SK-N-SH (cell line): ENCODE data around the gene ZNF786. TPM values are rescaled to one million over a fixed set of nuclear protein-coding genes. Genes with fewer than 3 reads are reported as not detected.

ENCODE experiments used
- CTCF ChIA-PET: fragments of 300-600, 350-600 bp; formaldehyde crosslinking; extraction: SDS; loops from one replicate; lab custom pipeline; 2021; lab: Yijun Ruan, JAX
- POLR2A ChIA-PET: fragments of 350-600 bp; sonication (Branson Sonifier 250); formaldehyde crosslinking; extraction: SDS; loops from one replicate; lab custom pipeline; 2020; ENCODE audit warnings: antibody characterized with exemption, inconsistent platforms; lab: Yijun Ruan, JAX
- DNase-seq: peaks from one replicate; pipeline ENCODE4 v3.0.0; 2012
- H2AFZ ChIP-seq: fragments of 200-600 bp; sonication (generic); 2 replicates; pipeline ENCODE4 v1.8.1; 2016; ENCODE audit warnings: antibody characterized with exemption, mild to moderate bottlenecking, low read depth
- H3F3A ChIP-seq: fragments of 200-600 bp; sonication (generic); replicated peaks from 2 replicates; pipeline ENCODE3; 2016; ENCODE audit warnings: antibody characterized with exemption, mild to moderate bottlenecking; ENCODE audit not compliant: insufficient read depth
- H3K27ac ChIP-seq, 2 experiments: fragments of 200-500 bp in 1 of 2; fragments of 200-600 bp in 1 of 2; sonication (Bioruptor generic) in 1 of 2; sonication (generic), shearing (Covaris generic) in 1 of 2; 2 replicates each; pipeline versions ENCODE4 v1.5.1 to v1.6.1; 2014 to 2016; ENCODE audit warnings: low read depth in 2 of 2, inconsistent platforms in 1 of 2, low read length in 1 of 2, mild to moderate bottlenecking in 1 of 2, mixed read lengths in 1 of 2
- H3K27me3 ChIP-seq: fragments of 200-600 bp; sonication (generic), shearing (Covaris generic); 2 replicates; pipeline ENCODE4 v1.6.1; 2016; ENCODE audit warnings: mixed run types; ENCODE audit not compliant: insufficient read depth
- H3K36me3 ChIP-seq, 2 experiments: fragments of 200-500 bp in 1 of 2; fragments of 200-600 bp in 1 of 2; sonication (Bioruptor generic) in 1 of 2; sonication (generic) in 1 of 2; replicated peaks in 1 of 2; 2 replicates each; pipeline versions ENCODE3 to v1.5.1; 2014 to 2016; ENCODE audit warnings: low read length in 1 of 2, mild to moderate bottlenecking in 1 of 2; ENCODE audit not compliant: insufficient read depth in 2 of 2, control insufficient read depth in 1 of 2
- H3K4me1 ChIP-seq, 2 experiments: fragments of 200-500 bp in 1 of 2; fragments of 200-600 bp in 1 of 2; sonication (Bioruptor generic) in 1 of 2; sonication (generic), shearing (Covaris generic) in 1 of 2; 2 replicates each; pipeline versions ENCODE4 v1.5.1 to v1.6.1; 2014 to 2016; ENCODE audit warnings: low read depth in 1 of 2, low read length in 1 of 2, mixed run types in 1 of 2; ENCODE audit not compliant: insufficient read depth in 2 of 2, control insufficient read depth in 1 of 2
- H3K4me2 ChIP-seq: fragments of 200-600 bp; sonication (generic), shearing (Covaris generic); 2 replicates; pipeline ENCODE4 v1.6.1; 2017; ENCODE audit warnings: mixed run types
- H3K4me3 ChIP-seq, 2 experiments: fragments of 200-500 bp in 1 of 2; fragments of 200-600 bp in 1 of 2; sonication (Bioruptor generic) in 1 of 2; sonication (generic), shearing (Covaris generic) in 1 of 2; 2 replicates each; pipeline versions ENCODE4 v1.5.1 to v1.8.1; 2014 to 2016; ENCODE audit warnings: low read depth in 2 of 2, inconsistent platforms in 1 of 2, low read length in 1 of 2, mild to moderate bottlenecking in 1 of 2, mixed read lengths in 1 of 2, moderate library complexity in 1 of 2
- H3K79me2 ChIP-seq: fragments of 200-600 bp; sonication (generic); 2 replicates; pipeline ENCODE4 v1.8.1; 2017; ENCODE audit warnings: mild to moderate bottlenecking; ENCODE audit not compliant: insufficient read depth
- H3K9ac ChIP-seq: fragments of 200-600 bp; sonication (generic); 2 replicates; pipeline ENCODE4 v1.6.1; 2017; ENCODE audit warnings: mixed run types
- H3K9me2 ChIP-seq: fragments of 200-600 bp; sonication (generic); 2 replicates; pipeline ENCODE4 v1.6.1; 2017; ENCODE audit warnings: mixed run types
- H3K9me3 ChIP-seq: fragments of 200-600 bp; sonication (generic); 2 replicates; pipeline ENCODE4 v1.6.1; 2017; ENCODE audit warnings: mixed run types, mild to moderate bottlenecking, moderate library complexity
- H4K20me1 ChIP-seq: fragments of 200-600 bp; sonication (generic); 2 replicates; pipeline ENCODE4 v1.6.1; 2017; ENCODE audit warnings: mild to moderate bottlenecking, mixed run types; ENCODE audit not compliant: insufficient read depth
- CTCF ChIP-seq: fragments of 200-600 bp; sonication (generic); IDR thresholded peaks from 2 replicates; pipeline ENCODE4 v1.6.1; 2017; ENCODE audit warnings: antibody characterized with exemption, mild to moderate bottlenecking, moderate library complexity
- EZH2phosphoT487 ChIP-seq: fragments of 200-600 bp; sonication (generic); IDR thresholded peaks from 2 replicates; pipeline ENCODE4 v1.6.1; 2017; ENCODE audit warnings: low read depth, mixed run types, mild to moderate bottlenecking, antibody characterized with exemption, moderate library complexity, borderline replicate concordance
- FOSL2 ChIP-seq: IDR thresholded peaks from 2 replicates; pipeline ENCODE4 v1.4.0; 2012; ENCODE audit warnings: low read depth, mild to moderate bottlenecking, moderate library complexity, borderline replicate concordance
- FOXM1 ChIP-seq: IDR thresholded peaks from 2 replicates; pipeline ENCODE4 v1.4.0; 2012; ENCODE audit warnings: low read depth, mild to moderate bottlenecking
- GABPA ChIP-seq: IDR thresholded peaks from 2 replicates; pipeline ENCODE4 v1.4.0; 2012; ENCODE audit warnings: low read depth, mild to moderate bottlenecking
- NFIC ChIP-seq: IDR thresholded peaks from 2 replicates; pipeline ENCODE4 v1.4.0; 2012; ENCODE audit warnings: borderline replicate concordance
- ZBTB33 ChIP-seq: IDR thresholded peaks from 2 replicates; pipeline ENCODE4 v1.4.0; 2012; ENCODE audit warnings: low read depth, borderline replicate concordance
- WGBS: methylation state at CpG from one replicate; pipeline ENCODE4 v1.1.6; 2017; ENCODE audit warnings: low lambda C conversion rate; 5-methylcytosine and 5-hydroxymethylcytosine counted together
- polyA plus RNA-seq, 3 experiments: library from polyadenylated mRNA; depleted of rRNA; stranded (reverse); fragments of >200 nt; gene quantifications; 2 replicates each; pipeline ENCODE4 v1.2.3, GENCODE V29; 2012
- TF ChIP-seq, protein P1 (sequence below): IDR thresholded peaks from 2 replicates; pipeline ENCODE4 v1.4.0; 2012; ENCODE audit warnings: low read depth, borderline replicate concordance
- TF ChIP-seq, protein P2 (sequence below): fragments of 150-350 bp; IDR thresholded peaks from 2 replicates; pipeline ENCODE4 v1.6.1; 2017; ENCODE audit warnings: antibody characterized with exemption, low read length, low read depth, borderline replicate concordance
- TF ChIP-seq, protein P3 (sequence below): fragments of 150-350 bp; IDR thresholded peaks from 2 replicates; pipeline ENCODE4 v1.6.1; 2016; ENCODE audit warnings: mild to moderate bottlenecking, low read depth, low read length
- TF ChIP-seq, protein P4 (sequence below): IDR thresholded peaks from 2 replicates; pipeline ENCODE4; 2012

The ZNF786 gene
- polyA plus RNA-seq, 1 of the 3 experiments (the other 2 are of a cell fraction): 5.0 TPM

DNA sequence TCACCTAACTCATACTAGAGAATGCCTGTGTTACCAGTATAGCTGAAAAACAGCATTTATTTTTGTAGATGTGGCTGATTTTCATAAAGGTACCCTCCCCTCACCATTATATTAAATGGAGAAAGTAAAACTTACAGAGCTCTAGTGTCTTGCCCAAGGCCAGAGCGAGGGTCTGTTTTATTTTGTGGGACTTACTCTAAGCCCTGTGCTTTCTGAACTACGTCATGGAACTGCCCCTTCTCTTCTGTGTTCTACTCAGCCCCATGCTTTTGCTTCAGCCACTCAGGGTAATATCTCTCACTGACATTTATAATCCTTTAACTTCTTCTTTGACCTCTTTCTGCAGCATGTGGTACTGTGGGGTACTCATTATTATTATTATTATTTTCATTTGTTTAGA is 10.3 kb upstream of the ZNF786 start:
- no peak overlapping the region for H3K4me2 ChIP-seq
- no peaks in the 10 kb centered on the region for H3K9me3 ChIP-seq
- no peaks in the 10 kb centered on the region for H3K4me1 ChIP-seq
- 71% methylated on average over 2 of the region's 2 CpGs for WGBS
- no peak overlapping the region for H3K9ac ChIP-seq
- TF ChIP-seq FOSL2: no peak
- no peak for TF ChIP-seq FOXM1
- TF ChIP-seq CTCF: no peak
- TF ChIP-seq, protein P1, sequence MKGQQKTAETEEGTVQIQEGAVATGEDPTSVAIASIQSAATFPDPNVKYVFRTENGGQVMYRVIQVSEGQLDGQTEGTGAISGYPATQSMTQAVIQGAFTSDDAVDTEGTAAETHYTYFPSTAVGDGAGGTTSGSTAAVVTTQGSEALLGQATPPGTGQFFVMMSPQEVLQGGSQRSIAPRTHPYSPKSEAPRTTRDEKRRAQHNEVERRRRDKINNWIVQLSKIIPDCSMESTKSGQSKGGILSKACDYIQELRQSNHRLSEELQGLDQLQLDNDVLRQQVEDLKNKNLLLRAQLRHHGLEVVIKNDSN: no peak
- TF ChIP-seq, protein P2, sequence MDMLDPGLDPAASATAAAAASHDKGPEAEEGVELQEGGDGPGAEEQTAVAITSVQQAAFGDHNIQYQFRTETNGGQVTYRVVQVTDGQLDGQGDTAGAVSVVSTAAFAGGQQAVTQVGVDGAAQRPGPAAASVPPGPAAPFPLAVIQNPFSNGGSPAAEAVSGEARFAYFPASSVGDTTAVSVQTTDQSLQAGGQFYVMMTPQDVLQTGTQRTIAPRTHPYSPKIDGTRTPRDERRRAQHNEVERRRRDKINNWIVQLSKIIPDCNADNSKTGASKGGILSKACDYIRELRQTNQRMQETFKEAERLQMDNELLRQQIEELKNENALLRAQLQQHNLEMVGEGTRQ: no peak
- no peak for TF ChIP-seq NFIC
- TF ChIP-seq GABPA: no peak
- no peak for TF ChIP-seq EZH2phosphoT487
- no peak for TF ChIP-seq ZBTB33
- TF ChIP-seq, protein P3, sequence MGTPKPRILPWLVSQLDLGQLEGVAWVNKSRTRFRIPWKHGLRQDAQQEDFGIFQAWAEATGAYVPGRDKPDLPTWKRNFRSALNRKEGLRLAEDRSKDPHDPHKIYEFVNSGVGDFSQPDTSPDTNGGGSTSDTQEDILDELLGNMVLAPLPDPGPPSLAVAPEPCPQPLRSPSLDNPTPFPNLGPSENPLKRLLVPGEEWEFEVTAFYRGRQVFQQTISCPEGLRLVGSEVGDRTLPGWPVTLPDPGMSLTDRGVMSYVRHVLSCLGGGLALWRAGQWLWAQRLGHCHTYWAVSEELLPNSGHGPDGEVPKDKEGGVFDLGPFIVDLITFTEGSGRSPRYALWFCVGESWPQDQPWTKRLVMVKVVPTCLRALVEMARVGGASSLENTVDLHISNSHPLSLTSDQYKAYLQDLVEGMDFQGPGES: no peak
- TF ChIP-seq, protein P4, sequence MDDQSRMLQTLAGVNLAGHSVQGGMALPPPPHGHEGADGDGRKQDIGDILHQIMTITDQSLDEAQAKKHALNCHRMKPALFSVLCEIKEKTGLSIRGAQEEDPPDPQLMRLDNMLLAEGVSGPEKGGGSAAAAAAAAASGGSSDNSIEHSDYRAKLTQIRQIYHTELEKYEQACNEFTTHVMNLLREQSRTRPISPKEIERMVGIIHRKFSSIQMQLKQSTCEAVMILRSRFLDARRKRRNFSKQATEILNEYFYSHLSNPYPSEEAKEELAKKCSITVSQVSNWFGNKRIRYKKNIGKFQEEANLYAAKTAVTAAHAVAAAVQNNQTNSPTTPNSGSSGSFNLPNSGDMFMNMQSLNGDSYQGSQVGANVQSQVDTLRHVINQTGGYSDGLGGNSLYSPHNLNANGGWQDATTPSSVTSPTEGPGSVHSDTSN: no peak
- TF ChIP-seq, all 33 proteins: peak for 0
- H3K79me2 ChIP-seq: no peaks in the 10 kb centered on the region
- no peak overlapping the region for H2AFZ ChIP-seq
- H3K4me3 ChIP-seq: no peak overlapping the region
- CTCF ChIA-PET: interaction anchor here (1.2 to 2.8 kb wide), 2 partner anchors 10 to 25 kb away, joined by 3 to 10 read pairs; partner anchors contain the start of gene ZNF425
- POLR2A ChIA-PET: no interaction called here
- H3K27me3 ChIP-seq: no peaks in the 10 kb centered on the region
- H3K36me3 ChIP-seq: no peaks in the 10 kb centered on the region
- no peak overlapping the region for H3K27ac ChIP-seq
- no peaks in the 10 kb centered on the region for H3F3A ChIP-seq
- no peaks in the 10 kb centered on the region for H4K20me1 ChIP-seq
- no peaks in the 10 kb centered on the region for H3K9me2 ChIP-seq
- no peak for DNase-seq
